H1 (cell line): ENCODE measurements around the gene DCTN5. TPM values are rescaled to one million over a fixed set of nuclear protein-coding genes. Genes with fewer than 3 reads are reported as not detected.
A peak's percentile ranks its signal among the peaks of the same experiment; 100 is the strongest.

Source experiments
- ASH2L ChIP-seq: fragments of 200-600, 300-600 bp; sonication (generic); IDR thresholded peaks from one replicate; pipeline ENCODE4 v1.7.1; 2017; ENCODE audit warnings: low read length
- ATF2 ChIP-seq: IDR thresholded peaks from 2 replicates; pipeline ENCODE4 v1.6.1; 2012; ENCODE audit warnings: low read length, inconsistent platforms
- BACH1 ChIP-seq: IDR thresholded peaks from 2 replicates; pipeline ENCODE4 v1.6.1; 2012; ENCODE audit warnings: low read length, improper control_type of control experiment
- BCL11A ChIP-seq, 2 experiments: IDR thresholded peaks; one replicate each; pipeline ENCODE4 v1.6.1; 2011; ENCODE audit warnings: low read depth in 2 of 2, low read length in 2 of 2, mild to moderate bottlenecking in 2 of 2
- CBX5 ChIP-seq: fragments of 300-800, 300-1000 bp; sonication (generic); IDR thresholded peaks from 2 replicates; pipeline ENCODE4 v1.7.1; 2016; ENCODE audit warnings: antibody characterized with exemption, low read length, low read depth
- CHD1 ChIP-seq: IDR thresholded peaks from 2 replicates; pipeline ENCODE4 v1.6.1; 2012; ENCODE audit warnings: low read depth, low read length, improper control_type of control experiment
- CREB1 ChIP-seq: IDR thresholded peaks from 2 replicates; pipeline ENCODE4 v1.6.1; 2012; ENCODE audit warnings: inconsistent platforms
- CTBP2 ChIP-seq: IDR thresholded peaks from 2 replicates; pipeline ENCODE4 v1.7.0; 2011; ENCODE audit warnings: borderline replicate concordance, mild to moderate bottlenecking, moderate library complexity, mixed read lengths, low read length; ENCODE audit not compliant: insufficient read depth, insufficient read length
- EGR1 ChIP-seq: IDR thresholded peaks from 2 replicates; pipeline ENCODE4 v1.6.1; 2011; ENCODE audit warnings: low read depth, low read length, borderline replicate concordance
- FOSL1 ChIP-seq: IDR thresholded peaks from 2 replicates; pipeline ENCODE4 v1.6.1; 2011; ENCODE audit warnings: mild to moderate bottlenecking, low read depth, low read length, moderate library complexity; ENCODE audit not compliant: insufficient read depth
- GABPA ChIP-seq: IDR thresholded peaks from 2 replicates; pipeline ENCODE4 v1.6.1; 2011; ENCODE audit warnings: mild to moderate bottlenecking, low read length, moderate library complexity, borderline replicate concordance; ENCODE audit not compliant: insufficient read depth
- HDAC6 ChIP-seq: IDR thresholded peaks from one replicate; pipeline ENCODE4 v1.7.1; 2012; ENCODE audit warnings: low read depth, mild to moderate bottlenecking, inconsistent platforms, low read length, moderate library complexity
- JUN ChIP-seq: IDR thresholded peaks from 2 replicates; pipeline ENCODE4 v1.6.1; 2011; ENCODE audit warnings: low read depth, mild to moderate bottlenecking, improper control_type of control experiment, low read length
- KDM1A ChIP-seq: fragments of 200-600, 300-600 bp; sonication (generic); IDR thresholded peaks from 2 replicates; pipeline ENCODE4 v1.7.1; 2016; ENCODE audit warnings: mild to moderate bottlenecking, low read length, borderline replicate concordance
- PHF8 ChIP-seq: fragments of 200-600 bp; sonication (generic); conservative IDR thresholded peaks from 2 replicates; pipeline ENCODE4 v1.7.1; 2012; ENCODE audit warnings: low read depth, mild to moderate bottlenecking, inconsistent platforms, low read length, moderate library complexity
- POLR2A ChIP-seq, 2 experiments: IDR thresholded peaks; 1 replicate in 1 of 2; 2 replicates in 1 of 2; pipeline ENCODE4 v1.6.1; 2011; ENCODE audit warnings: low read depth in 2 of 2, low read length in 2 of 2, mild to moderate bottlenecking in 2 of 2; ENCODE audit errors: control extremely low read depth in 1 of 2
- RAD21 ChIP-seq, 2 experiments: IDR thresholded peaks in 1 of 2; conservative IDR thresholded peaks in 1 of 2; 2 replicates each; pipeline ENCODE4 v1.6.1; 2011; ENCODE audit warnings: low read depth in 2 of 2, low read length in 2 of 2, improper control_type of control experiment in 1 of 2, inconsistent platforms in 1 of 2, mild to moderate bottlenecking in 1 of 2, moderate library complexity in 1 of 2
- RXRA ChIP-seq: IDR thresholded peaks from 2 replicates; pipeline ENCODE4 v1.6.1; 2011; ENCODE audit warnings: low read depth, mild to moderate bottlenecking, low read length, moderate library complexity; ENCODE audit not compliant: insufficient read depth
- SAP30 ChIP-seq: fragments of 300-600 bp; sonication (generic); IDR thresholded peaks from 2 replicates; pipeline ENCODE4 v1.7.1; 2012; ENCODE audit warnings: low read length, moderate library complexity, mild to moderate bottlenecking, inconsistent platforms; ENCODE audit not compliant: insufficient read depth, insufficient replicate concordance
- SP1 ChIP-seq: IDR thresholded peaks from 2 replicates; pipeline ENCODE4 v1.6.1; 2011; ENCODE audit warnings: low read depth, low read length
- SP2 ChIP-seq: IDR thresholded peaks from 2 replicates; pipeline ENCODE4 v1.6.1; 2012; ENCODE audit warnings: mild to moderate bottlenecking, low read length, inconsistent platforms
- SP4 ChIP-seq: IDR thresholded peaks from 2 replicates; pipeline ENCODE4 v1.6.1; 2012; ENCODE audit warnings: low read length, inconsistent platforms
- SUZ12 ChIP-seq: fragments of 200-600 bp; sonication (generic); IDR thresholded peaks from 2 replicates; pipeline ENCODE4 v1.6.1; 2012; ENCODE audit warnings: mild to moderate bottlenecking, inconsistent platforms, low read length, moderate library complexity, mixed read lengths
- polyA plus RNA-seq, 7 experiments: library from polyadenylated mRNA; depleted of rRNA in 3 of 7; stranded (reverse) in 5 of 7; unstranded in 2 of 7; fragments of >200 nt in 5 of 7; fragments of 200-250 nt in 2 of 7; gene quantifications; 1 replicate in 5 of 7; 2 replicates in 1 of 7; 4 replicates in 1 of 7; pipeline versions ENCODE4 v1.2.1 to v1.2.3, GENCODE V29; 2011 to 2013; ENCODE audit warnings: missing spikeins in 2 of 7, mixed read lengths in 2 of 7
- total RNA-seq: library from RNA; stranded (reverse); fragmentation: NEBNext Ultra II Directional; extraction: Animal tissue kit (Norgen Biotek cat#: 25700); gene quantifications from 2 replicates; pipeline ENCODE4 v1.2.1, GENCODE V29; 2021

Gene DCTN5
- total and polyA plus RNA-seq, 2 of the 8 experiments (the other 6 are each of a cell fraction or from before 2014, with no cell fraction given) = 36.0 to 74.0 TPM

- TF ChIP-seq ATF2 (no peak), SP2 (peak; percentile 36; the same call in 1 of the 2 replicates), BCL11A (IDR thresholded peaks at IDR 0.05; ENCODE audit: low read depth in 2 of 2, low read length in 2 of 2) (no peak), HDAC6 (no peak), SUZ12 (no peak), SAP30 (no peak), KDM1A (0 out of 2 replicates have a peak, but pooled peaks have one; percentile 36), RAD21 (IDR thresholded peaks at IDR 0.05 in 1 of 2, conservative IDR thresholded peaks at IDR 0.05 in 1 of 2; ENCODE audit: low read depth in 2 of 2, low read length in 2 of 2) (peak; percentile 27 to 44; a peak in 2 of 4 replicates), JUN (no peak), RXRA (no peak), CBX5 (no peak), SP4 (no peak), GABPA (no peak), FOSL1 (no peak), CREB1 (peak; percentile 79), SP1 (no peak), EGR1 (peak; percentile 47; the same call in 1 of the 2 replicates), CTBP2 (no peak), PHF8 (peak; percentile 79), ASH2L (peak; percentile 60), POLR2A (IDR thresholded peaks at IDR 0.05; ENCODE audit: control extremely low read depth in 1 of 2, low read depth in 2 of 2, low read length in 2 of 2) (peak in 1 of 2 experiments; percentile 72; a peak in 1 of 3 replicates), BACH1 (no peak), CHD1 (no peak)
Measured at GRCh38 chr16:23595951-23596720, 45.1 kb upstream of the DCTN5 start, which contains the start of gene NDUFAB1 (continued).
